GM19467 (cell line): ENCODE data around the gene GNB1L.

Experiments used
- ATAC-seq: cut with Tn5 transposase; IDR thresholded peaks from one replicate; pipeline ENCODE4 v1.9.1; 2021; ENCODE audit warnings: mild to moderate bottlenecking, moderate library complexity; ENCODE audit not compliant: unreplicated experiment

GNB1L gene

DNA sequence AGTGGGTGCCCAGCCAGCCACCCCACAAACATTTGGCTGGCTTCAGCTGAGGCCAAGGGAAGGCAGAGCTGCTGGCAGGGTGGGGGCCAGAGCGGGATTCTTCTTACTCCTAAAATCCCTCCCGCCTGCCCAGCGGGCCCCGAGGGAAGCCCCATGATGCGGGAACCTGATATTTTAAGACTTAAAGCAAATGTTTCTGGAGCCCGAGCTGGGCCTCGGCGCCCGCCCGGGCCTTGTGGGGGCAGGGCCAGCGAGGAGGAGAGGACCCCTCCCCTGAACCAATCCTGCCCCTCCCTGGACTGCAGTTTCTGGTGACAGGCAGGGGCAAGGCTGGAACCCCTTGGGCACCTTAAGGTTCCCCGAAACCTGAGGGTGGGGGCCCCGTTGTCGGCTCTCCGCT, 114.1 kb downstream of the GNB1L start:
- no peak for ATAC-seq

DNA sequence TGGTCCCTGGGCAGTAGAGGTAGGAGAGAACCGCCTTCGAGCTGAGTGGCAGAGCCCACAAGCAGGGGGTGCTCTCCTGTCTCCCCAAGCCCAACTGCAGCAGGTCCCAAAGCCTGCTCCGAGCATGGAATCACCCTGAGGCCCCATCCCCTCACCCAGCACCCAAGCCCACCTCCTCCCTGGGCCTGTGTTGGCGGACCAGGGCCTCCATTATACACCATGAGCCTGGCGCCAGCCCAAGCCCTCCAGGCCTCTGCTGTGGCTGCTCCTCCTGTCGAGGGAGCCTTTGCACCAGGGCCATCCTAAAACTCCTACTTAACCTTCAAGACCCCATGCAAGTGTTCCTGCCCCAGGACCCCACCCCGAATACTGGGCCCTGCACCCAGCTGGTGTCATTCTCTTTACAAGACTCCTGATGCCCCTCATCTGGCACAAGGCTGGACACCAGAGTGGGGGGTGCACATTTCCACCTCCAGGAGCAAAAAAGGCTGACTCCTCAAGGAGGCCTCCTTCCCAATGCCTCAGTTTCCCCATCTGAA, 114.7 kb downstream of the GNB1L start:
- no peak for ATAC-seq

GRCh38 chr22:19739448-19739895, 115.2 kb downstream of the GNB1L start:
- ATAC-seq = no peak

GRCh38 chr22:19738664-19739447, 115.8 kb downstream of the GNB1L start:
- no peak for ATAC-seq

- no peak for ATAC-seq
These were observed 116.6 kb downstream of the GNB1L start for GRCh38 chr22:19737846-19738663.

- ATAC-seq = no peak
These were observed 118.8 kb downstream of the GNB1L start for GRCh38 chr22:19735665-19736510.

DNA sequence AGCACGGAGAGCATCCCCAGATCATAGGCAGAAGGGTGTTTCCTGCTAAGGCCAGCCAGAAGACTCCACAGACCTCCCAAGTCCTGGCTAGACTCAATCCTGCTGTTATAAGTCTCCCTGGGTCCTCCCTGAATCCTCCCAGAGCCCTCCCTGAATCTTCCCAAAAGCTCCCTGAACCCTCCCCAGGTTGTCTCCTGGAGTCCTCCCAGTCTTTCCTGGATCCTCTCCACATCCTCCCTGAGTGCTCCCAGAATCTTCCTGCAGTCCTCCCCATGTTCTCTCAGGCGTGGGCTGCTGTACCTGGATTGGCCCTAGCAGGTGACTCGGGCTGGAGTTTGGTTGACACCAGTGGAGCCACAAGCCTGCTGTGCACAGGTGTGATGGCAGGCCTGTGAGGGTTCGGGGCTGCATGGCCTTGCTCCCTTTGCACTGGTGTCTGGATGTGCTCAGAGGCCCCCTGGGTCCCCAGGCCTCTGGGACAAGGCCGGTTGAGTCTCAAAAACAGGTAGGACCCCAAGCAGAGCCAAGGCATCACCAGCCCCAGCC, 119.8 kb downstream of the GNB1L start:
- no peak for ATAC-seq

GRCh38 chr22:19734163-19734562, 120.5 kb downstream of the GNB1L start:
- ATAC-seq = no peak

- ATAC-seq = no peak
These were observed 120.9 kb downstream of the GNB1L start for GRCh38 chr22:19733755-19734154.
